ENCODE measurements around the gene SLC22A5.
"Not testable (repeated sequence)": the region's sequence is repeated elsewhere in the genome, so short reads cannot be mapped to it uniquely, and the experiment has no call there.

Gene SLC22A5

GRCh38 chr5:132437604-132438266 is 68.2 kb downstream of the SLC22A5 start:
- DNase-seq (ENCODE audit: low spot score): peak; percentile 78

GRCh38 chr5:132438267-132438645 is 68.7 kb downstream of the SLC22A5 start:
- not testable (repeated sequence) for DNase-seq (ENCODE audit: low spot score)

More at GRCh38 chr5:132437604-132438266, 68.2 kb downstream of the SLC22A5 start:
- TF ChIP-seq, protein P1, sequence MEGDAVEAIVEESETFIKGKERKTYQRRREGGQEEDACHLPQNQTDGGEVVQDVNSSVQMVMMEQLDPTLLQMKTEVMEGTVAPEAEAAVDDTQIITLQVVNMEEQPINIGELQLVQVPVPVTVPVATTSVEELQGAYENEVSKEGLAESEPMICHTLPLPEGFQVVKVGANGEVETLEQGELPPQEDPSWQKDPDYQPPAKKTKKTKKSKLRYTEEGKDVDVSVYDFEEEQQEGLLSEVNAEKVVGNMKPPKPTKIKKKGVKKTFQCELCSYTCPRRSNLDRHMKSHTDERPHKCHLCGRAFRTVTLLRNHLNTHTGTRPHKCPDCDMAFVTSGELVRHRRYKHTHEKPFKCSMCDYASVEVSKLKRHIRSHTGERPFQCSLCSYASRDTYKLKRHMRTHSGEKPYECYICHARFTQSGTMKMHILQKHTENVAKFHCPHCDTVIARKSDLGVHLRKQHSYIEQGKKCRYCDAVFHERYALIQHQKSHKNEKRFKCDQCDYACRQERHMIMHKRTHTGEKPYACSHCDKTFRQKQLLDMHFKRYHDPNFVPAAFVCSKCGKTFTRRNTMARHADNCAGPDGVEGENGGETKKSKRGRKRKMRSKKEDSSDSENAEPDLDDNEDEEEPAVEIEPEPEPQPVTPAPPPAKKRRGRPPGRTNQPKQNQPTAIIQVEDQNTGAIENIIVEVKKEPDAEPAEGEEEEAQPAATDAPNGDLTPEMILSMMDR (IDR thresholded peaks at IDR 0.05; ENCODE audit: extremely low read depth, missing control alignments): no peak

DNA sequence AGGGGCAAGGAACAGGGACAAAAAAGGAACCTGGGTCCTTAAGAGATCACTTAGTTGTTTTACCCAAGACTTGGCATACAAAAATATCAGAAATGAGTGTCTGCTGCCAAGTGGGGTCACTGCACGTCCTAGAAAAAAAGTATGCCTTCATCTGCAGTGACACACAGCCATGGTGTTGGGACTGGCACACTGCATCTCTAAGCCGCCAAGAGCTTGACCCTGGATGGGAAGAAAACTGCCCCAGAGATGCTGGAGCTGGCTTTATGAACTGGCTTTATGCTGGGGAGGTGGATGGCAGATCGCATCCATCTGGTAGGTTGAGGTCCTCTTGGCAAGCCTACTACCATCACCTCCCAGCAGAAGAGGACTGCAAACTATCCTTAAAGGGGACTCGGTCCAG is 69.4 kb downstream of the SLC22A5 start:
- TF ChIP-seq, protein P1 (IDR thresholded peaks at IDR 0.05; ENCODE audit: extremely low read depth, missing control alignments): no peak
- DNase-seq (ENCODE audit: low spot score): no peak

- TF ChIP-seq, protein P1 (IDR thresholded peaks at IDR 0.05; ENCODE audit: extremely low read depth, missing control alignments): no peak
- no peak for DNase-seq (ENCODE audit: low spot score)
Measured at GRCh38 chr5:132439521-132440089, 70.1 kb downstream of the SLC22A5 start.

GRCh38 chr5:132444061-132444460 is 74.6 kb downstream of the SLC22A5 start:
- no peak for DNase-seq (ENCODE audit: low spot score)
- TF ChIP-seq, protein P1 (IDR thresholded peaks at IDR 0.05; ENCODE audit: extremely low read depth, missing control alignments): no peak
